GM19328 (cell line): ENCODE data around the gene RTN4RL1.

Source experiments
- ATAC-seq: cut with Tn5 transposase; IDR thresholded peaks from one replicate; pipeline ENCODE4 v1.9.1; 2021; ENCODE audit warnings: mild to moderate bottlenecking, moderate library complexity; ENCODE audit not compliant: unreplicated experiment

RTN4RL1 gene

GRCh38 chr17:1978396-1978949 is 46.7 kb downstream of the RTN4RL1 start:
- ATAC-seq: no peak

- no peak for ATAC-seq
Measured at GRCh38 chr17:1977583-1978395, 47.3 kb downstream of the RTN4RL1 start.

- ATAC-seq: no peak
Measured at GRCh38 chr17:1976683-1977064, 48.5 kb downstream of the RTN4RL1 start.

GRCh38 chr17:1976000-1976682 is 49.0 kb downstream of the RTN4RL1 start:
- ATAC-seq: no peak

- no peak for ATAC-seq
Measured at GRCh38 chr17:1975573-1975972, 49.6 kb downstream of the RTN4RL1 start.

- no peak for ATAC-seq
Measured at GRCh38 chr17:1972487-1973160, 52.5 kb downstream of the RTN4RL1 start.

- no peak for ATAC-seq
Measured at GRCh38 chr17:1970843-1971384, 54.2 kb downstream of the RTN4RL1 start.

GRCh38 chr17:1969712-1970111 is 55.4 kb downstream of the RTN4RL1 start:
- no peak for ATAC-seq

GRCh38 chr17:1967213-1967612 is 57.9 kb downstream of the RTN4RL1 start:
- no peak for ATAC-seq

GRCh38 chr17:1966274-1967086 is 58.7 kb downstream of the RTN4RL1 start:
- no peak for ATAC-seq

- no peak for ATAC-seq
Measured at GRCh38 chr17:1965556-1966273, 59.4 kb downstream of the RTN4RL1 start.

GRCh38 chr17:1963250-1963649 is 61.9 kb downstream of the RTN4RL1 start:
- no peak for ATAC-seq

GRCh38 chr17:1961189-1961588 is 63.9 kb downstream of the RTN4RL1 start:
- no peak for ATAC-seq

- no peak for ATAC-seq
Measured at GRCh38 chr17:1960545-1960912, 64.6 kb downstream of the RTN4RL1 start.

- no peak for ATAC-seq
Measured at GRCh38 chr17:1959871-1960544, 65.1 kb downstream of the RTN4RL1 start.

- no peak for ATAC-seq
Measured at GRCh38 chr17:1958134-1958881, 66.8 kb downstream of the RTN4RL1 start.

- ATAC-seq: no peak
Measured at GRCh38 chr17:1957037-1957436, 68.1 kb downstream of the RTN4RL1 start.

- ATAC-seq: no peak
Measured at GRCh38 chr17:1956134-1956533, 69.0 kb downstream of the RTN4RL1 start.

- ATAC-seq: no peak
Measured at GRCh38 chr17:1953831-1954230, 71.3 kb downstream of the RTN4RL1 start.
